GM12878 (cell line): Measurements from ENCODE around the gene CLDN19. TPM values are rescaled to one million over a fixed set of nuclear protein-coding genes. Genes with fewer than 3 reads are reported as not detected.

ENCODE experiments used
- ATAC-seq: fragments of 200-7000 bp; cut with Tn5 transposase; 3 replicates; pipeline ENCODE4 v1.9.1; 2020; ENCODE audit warnings: mild to moderate bottlenecking, moderate library complexity
- BruUV-seq: library from RNA; stranded (reverse); fragments of 400-500 nt; replicated peaks from 2 replicates; lab custom pipeline; 2021; lab: Mats Ljungman, UMichigan
- CTCF ChIA-PET: fragments of 300-600 bp; sonication (Branson Sonifier 250); formaldehyde crosslinking; extraction: SDS; loops from one replicate; lab custom pipeline; 2021; ENCODE audit warnings: inconsistent platforms; lab: Yijun Ruan, JAX
- POLR2A ChIA-PET: fragments of 350-600 bp; formaldehyde crosslinking; extraction: SDS; loops from one replicate; lab custom pipeline; 2021; ENCODE audit warnings: inconsistent platforms; lab: Charles Lee
- RAD21 ChIA-PET: fragments of 300-600 bp; sonication (Branson Sonifier 250); formaldehyde crosslinking; loops from one replicate; lab custom pipeline; 2023; ENCODE audit warnings: antibody characterized with exemption; ENCODE audit not compliant: unreplicated experiment; lab: Charles Lee
- SMC1A ChIA-PET: fragments of 300-600 bp; sonication (Branson Sonifier 250); formaldehyde crosslinking; loops from one replicate; lab custom pipeline; 2023; ENCODE audit not compliant: unreplicated experiment, uncharacterized antibody; lab: Charles Lee
- DNase-seq: peaks from one replicate; pipeline ENCODE4 v3.0.0-alpha.2; 2011; ENCODE audit warnings: low read depth, low spot score
- FAIRE-seq: peaks from 3 replicates; lab custom pipeline; 2011; peaks lifted over from hg19 to GRCh38; lab: Jason Lieb, UNC
- H2AFZ ChIP-seq: 2 replicates; pipeline ENCODE4 v1.6.0; 2011; ENCODE audit warnings: low read depth, low read length, control low read depth; ENCODE audit not compliant: control insufficient read depth
- H3K27ac ChIP-seq: 2 replicates; pipeline ENCODE4 v1.5.1; 2011; ENCODE audit warnings: control low read depth; ENCODE audit not compliant: control insufficient read depth, insufficient read depth
- H3K27me3 ChIP-seq, 2 experiments: replicated peaks in 1 of 2; 2 replicates each; pipeline versions ENCODE4 v1.6.0 to v1.6.1; 2011; ENCODE audit warnings: low read length in 1 of 2; ENCODE audit not compliant: control insufficient read depth in 2 of 2, insufficient read depth in 2 of 2
- H3K36me3 ChIP-seq, 2 experiments: 2 replicates each; pipeline ENCODE4 v1.5.1; 2011; ENCODE audit warnings: low read length in 1 of 2; ENCODE audit not compliant: control insufficient read depth in 2 of 2, insufficient read depth in 2 of 2
- H3K4me1 ChIP-seq: 2 replicates; pipeline ENCODE4 v1.6.1; 2011; ENCODE audit warnings: mild to moderate bottlenecking, low read length, moderate library complexity, mixed read lengths; ENCODE audit not compliant: control insufficient read depth, insufficient read depth
- H3K4me2 ChIP-seq: 2 replicates; pipeline ENCODE4 v1.6.0; 2011; ENCODE audit warnings: control low read depth; ENCODE audit not compliant: control insufficient read depth, insufficient read depth
- H3K4me3 ChIP-seq: fragments of 200-600 bp; sonication (generic); 2 replicates; pipeline ENCODE4 v1.5.1; 2016
- H3K79me2 ChIP-seq: 2 replicates; pipeline ENCODE4 v1.6.0; 2011; ENCODE audit warnings: low read length; ENCODE audit not compliant: control insufficient read depth, insufficient read depth
- H3K9ac ChIP-seq: 2 replicates; pipeline ENCODE4 v1.8.0; 2011; ENCODE audit warnings: low read length, control low read depth, mixed read lengths; ENCODE audit not compliant: control insufficient read depth, insufficient read depth
- H3K9me3 ChIP-seq: replicated peaks from 3 replicates; pipeline ENCODE4 v1.5.1; 2011; ENCODE audit warnings: mild to moderate bottlenecking, low read length; ENCODE audit not compliant: control insufficient read depth, insufficient read depth
- H4K20me1 ChIP-seq: 2 replicates; pipeline ENCODE4 v1.6.0; 2011; ENCODE audit not compliant: control insufficient read depth, insufficient read depth
- BCL3 ChIP-seq: IDR thresholded peaks from 2 replicates; pipeline ENCODE4 v1.6.1; 2011; ENCODE audit warnings: borderline replicate concordance, low read depth, mild to moderate bottlenecking, moderate library complexity, low read length; ENCODE audit not compliant: insufficient read depth, poor library complexity, severe bottlenecking
- CHD4 ChIP-seq: fragments of 200-600 bp; sonication (generic); IDR thresholded peaks from 2 replicates; pipeline ENCODE4 v1.6.1; 2016; ENCODE audit warnings: mild to moderate bottlenecking
- CTCF ChIP-seq, 3 experiments: IDR thresholded peaks in 2 of 3; conservative IDR thresholded peaks in 1 of 3; 2 replicates each; pipeline ENCODE4 v1.5.1; 2011; ENCODE audit warnings: low read depth in 3 of 3, low read length in 3 of 3, mild to moderate bottlenecking in 3 of 3, control low read depth in 2 of 3, moderate library complexity in 2 of 3, inconsistent platforms in 1 of 3, mixed read lengths in 1 of 3; ENCODE audit not compliant: control insufficient read depth in 2 of 3, insufficient read depth in 1 of 3; ENCODE audit errors: extremely low read depth in 1 of 3
- CUX1 ChIP-seq: IDR thresholded peaks from 2 replicates; pipeline ENCODE4 v1.6.1; 2012; ENCODE audit warnings: improper control_type of control experiment, low read depth, low read length; ENCODE audit not compliant: insufficient replicate concordance
- EP300 ChIP-seq, 2 experiments: fragments of 150-350 bp in 1 of 2; IDR thresholded peaks; 2 replicates each; pipeline ENCODE4 v1.6.1; 2011 to 2012; ENCODE audit warnings: low read depth in 2 of 2, low read length in 2 of 2, borderline replicate concordance in 1 of 2, improper control_type of control experiment in 1 of 2, inconsistent platforms in 1 of 2; ENCODE audit not compliant: control insufficient read depth in 1 of 2
- IKZF2 ChIP-seq, 2 experiments: fragments of 450-650 bp; IDR thresholded peaks; 2 replicates each; pipeline ENCODE4 v1.6.1; 2017; ENCODE audit warnings: mild to moderate bottlenecking in 2 of 2, moderate library complexity in 2 of 2
- MAX ChIP-seq: IDR thresholded peaks from 2 replicates; pipeline ENCODE4 v1.6.1; 2012; ENCODE audit warnings: low read depth, low read length, improper control_type of control experiment
- MEF2B ChIP-seq: fragments of 450-650 bp; IDR thresholded peaks from 2 replicates; pipeline ENCODE4 v1.6.1; 2018; ENCODE audit warnings: mild to moderate bottlenecking, moderate library complexity; ENCODE audit not compliant: partially characterized antibody, poor library complexity, severe bottlenecking
- POLR2AphosphoS2 ChIP-seq: IDR thresholded peaks from 2 replicates; pipeline ENCODE4 v1.6.1; 2011; ENCODE audit warnings: low read depth, mild to moderate bottlenecking, low read length, improper control_type of control experiment, moderate library complexity
- TAF1 ChIP-seq: IDR thresholded peaks from 2 replicates; pipeline ENCODE4 v1.6.1; 2011; ENCODE audit warnings: mild to moderate bottlenecking, low read depth, low read length, borderline replicate concordance
- USF2 ChIP-seq: IDR thresholded peaks from 2 replicates; pipeline ENCODE4 v1.6.1; 2011; ENCODE audit warnings: low read depth, low read length, improper control_type of control experiment, borderline replicate concordance
- ZNF217 ChIP-seq: fragments of 450-650 bp; IDR thresholded peaks from 2 replicates; pipeline ENCODE4 v1.6.1; 2017; ENCODE audit warnings: antibody characterized with exemption, mild to moderate bottlenecking
- WGBS: methylation state at CpG from one replicate; pipeline ENCODE4 v1.1.6; 2016; ENCODE audit warnings: low lambda C conversion rate; ENCODE audit not compliant: insufficient replicate concordance, insufficient coverage; ENCODE audit errors: missing lambda C conversion rate; 5-methylcytosine and 5-hydroxymethylcytosine counted together
- in situ Hi-C: fragments of 300-500 bp; cut with MboI; formaldehyde crosslinking; loops from 9 replicates; pipeline ENCODE4 v1.14.3; 2018; ENCODE audit warnings: mixed read lengths
- intact Hi-C: fragments of 100-400 bp; cut with micrococcal nuclease; formaldehyde crosslinking; loops from one replicate; pipeline ENCODE4 v1.14.2; 2022; ENCODE audit not compliant: unreplicated experiment
- polyA plus RNA-seq, 11 experiments: library from polyadenylated mRNA; depleted of rRNA in 4 of 11; unstranded in 6 of 11; stranded (reverse) in 5 of 11; fragments of >200 nt; fragmentation: Nextera tagmentation in 4 of 11; fragmentation: Illumina TruSeq in 1 of 11; extraction: Ambion mirVana in 4 of 11; extraction: Trizol in 1 of 11; gene quantifications; 1 replicate in 1 of 11; 2 replicates in 10 of 11; pipeline versions ENCODE4 v1.2.1 to v1.2.3, GENCODE V29; 2011 to 2016; ENCODE audit warnings: inconsistent platforms in 2 of 11, missing spikeins in 2 of 11, low read depth in 1 of 11
- total RNA-seq, 4 experiments: library from RNA; depleted of rRNA in 3 of 4; stranded (reverse); fragments of >200 nt in 3 of 4; fragmentation: Illumina TruSeq in 1 of 4; extraction: Trizol in 1 of 4; gene quantifications; 2 replicates each; pipeline versions ENCODE4 v1.2.1 to v1.2.3, GENCODE V29; 2013 to 2021

The CLDN19 gene
- total and polyA plus RNA-seq, 10 of the 15 experiments (the other 5 are each of a cell fraction or from before 2014, with no cell fraction given): not detected

GRCh38 chr1:42745851-42746250 is 5.8 kb upstream of the CLDN19 start (continued):
- TF ChIP-seq CTCF (IDR thresholded peaks at IDR 0.05 in 2 of 3, conservative IDR thresholded peaks at IDR 0.05 in 1 of 3; ENCODE audit: control insufficient read depth in 2 of 3, extremely low read depth in 1 of 3, insufficient read depth in 1 of 3, low read depth in 3 of 3, low read length in 3 of 3): no peak
- no peak for TF ChIP-seq CUX1
- no peak for TF ChIP-seq ZNF217

GRCh38 chr1:42744148-42744413 is 4.0 kb upstream of the CLDN19 start:
- POLR2A ChIA-PET: no interaction called here
- ATAC-seq (no peak), DNase-seq (no peak), FAIRE-seq (no peak)
- CTCF ChIA-PET: interaction anchor here (1.8 kb wide), 1 partner anchor 399 kb away, joined by 6 read pairs; no protein-coding TSS in a partner anchor
- H2AFZ ChIP-seq: no peak overlapping the region
- no peaks in the 10 kb centered on the region for H3K4me1 ChIP-seq
- BruUV-seq: no TSS peak
- no peaks in the 10 kb centered on the region for H3K79me2 ChIP-seq
- in situ Hi-C loops (no loop called here), intact Hi-C loops (no loop called here)
- H3K36me3 ChIP-seq: peaks cover 2 to 6% of the 10 kb centered on the region in 2 experiments; a peak in 3 of 4 replicates
- no peaks in the 10 kb centered on the region for H3K9me3 ChIP-seq
- H3K9ac ChIP-seq: no peak overlapping the region
- H3K27ac ChIP-seq: no peak overlapping the region
- H3K4me3 ChIP-seq: no peak overlapping the region
- no peaks in the 10 kb centered on the region for H4K20me1 ChIP-seq
- WGBS: 94% methylated on average over 9 of the region's 9 CpGs
- H3K4me2 ChIP-seq: no peak overlapping the region
- RAD21 ChIA-PET: no interaction called here
- H3K27me3 ChIP-seq: no peaks in the 10 kb centered on the region
- SMC1A ChIA-PET: no interaction called here
- TF ChIP-seq BCL3: no peak
- no peak for TF ChIP-seq MEF2B
- no peak for TF ChIP-seq TAF1
- no peak for TF ChIP-seq EP300 (IDR thresholded peaks at IDR 0.05; ENCODE audit: borderline replicate concordance in 1 of 2, control insufficient read depth in 1 of 2, low read depth in 2 of 2, low read length in 2 of 2)
- TF ChIP-seq USF2: no peak
- no peak for TF ChIP-seq MAX
- no peak for TF ChIP-seq IKZF2 (IDR thresholded peaks at IDR 0.05)
- TF ChIP-seq POLR2AphosphoS2: no peak
- no peak for TF ChIP-seq CHD4
